Calu3 (cell line): ENCODE results near the gene CDYL2. TPM values are rescaled to one million over a fixed set of nuclear protein-coding genes. Genes with fewer than 3 reads are reported as not detected.

ENCODE experiments used
- BruUV-seq: library from RNA; stranded (reverse); fragments of 400-500 nt; replicated peaks from 2 replicates; lab custom pipeline; 2021; lab: Mats Ljungman, UMichigan
- CTCF ChIA-PET: fragments of 300-600 bp; sonication (Branson Sonifier 250); formaldehyde crosslinking; loops from one replicate; lab custom pipeline; 2022; ENCODE audit warnings: antibody characterized with exemption; lab: Charles Lee
- DNase-seq: peaks from one replicate; pipeline ENCODE4 v3.0.0; 2022
- H3K27ac Mint-ChIP-seq: one replicate; pipeline ENCODE4 v1.8.0; 2022; ENCODE audit warnings: mixed read lengths; ENCODE audit not compliant: unreplicated experiment
- H3K27me3 Mint-ChIP-seq: one replicate; pipeline ENCODE4 v1.8.0; 2022; ENCODE audit warnings: mixed read lengths; ENCODE audit not compliant: unreplicated experiment
- H3K36me3 Mint-ChIP-seq: one replicate; pipeline ENCODE4 v1.8.0; 2022; ENCODE audit warnings: mild to moderate bottlenecking, moderate library complexity, mixed read lengths; ENCODE audit not compliant: insufficient read depth, unreplicated experiment
- H3K4me1 Mint-ChIP-seq: one replicate; pipeline ENCODE4 v1.8.0; 2022; ENCODE audit warnings: mild to moderate bottlenecking, low read depth, mixed read lengths; ENCODE audit not compliant: unreplicated experiment
- H3K4me3 Mint-ChIP-seq: one replicate; pipeline ENCODE4 v1.8.0; 2022; ENCODE audit warnings: mild to moderate bottlenecking, low read depth, moderate library complexity, mixed read lengths; ENCODE audit not compliant: unreplicated experiment
- H3K9me3 Mint-ChIP-seq: one replicate; pipeline ENCODE4 v1.8.0; 2022; ENCODE audit warnings: low read depth, mixed read lengths; ENCODE audit not compliant: unreplicated experiment
- CTCF ChIP-seq: fragments of 200-600 bp; IDR thresholded peaks from one replicate; pipeline ENCODE4 v1.8.0; 2022; ENCODE audit warnings: antibody characterized with exemption; ENCODE audit not compliant: unreplicated experiment
- intact Hi-C: fragments of 100-400 bp; cut with micrococcal nuclease; formaldehyde crosslinking; loops from one replicate; pipeline ENCODE4 v1.10.0; 2022; ENCODE audit not compliant: unreplicated experiment
- total RNA-seq: library from RNA; stranded (reverse); gene quantifications from 2 replicates; pipeline ENCODE4 v1.2.3, GENCODE V29; 2022

CDYL2 gene
- total RNA-seq, 1 experiment from 2014 or later: 1.0 TPM

- no peak for TF ChIP-seq CTCF
- intact Hi-C loops: no loop called here
- H3K4me3 Mint-ChIP-seq: no peak overlapping the region
- no peak for DNase-seq
- CTCF ChIA-PET: no interaction called here
- H3K4me1 Mint-ChIP-seq: no peaks in the 10 kb centered on the region
- H3K9me3 Mint-ChIP-seq: peaks cover 11% of the 10 kb centered on the region
- peaks cover 24% of the 10 kb centered on the region for H3K27me3 Mint-ChIP-seq
- H3K27ac Mint-ChIP-seq: no peak overlapping the region
- H3K36me3 Mint-ChIP-seq: no peaks in the 10 kb centered on the region
- BruUV-seq: no TSS peak
Observed at GRCh38 chr16:80585764-80586163, 218.6 kb downstream of the CDYL2 start.

- H3K9me3 Mint-ChIP-seq: peaks cover 14% of the 10 kb centered on the region
- H3K4me1 Mint-ChIP-seq: no peaks in the 10 kb centered on the region
- CTCF ChIA-PET: no interaction called here
- no peaks in the 10 kb centered on the region for H3K36me3 Mint-ChIP-seq
- H3K4me3 Mint-ChIP-seq: no peak overlapping the region
- intact Hi-C loops: no loop called here
- no peak overlapping the region for H3K27ac Mint-ChIP-seq
- no TSS peak for BruUV-seq
- H3K27me3 Mint-ChIP-seq: peaks cover 28% of the 10 kb centered on the region
- no peak for TF ChIP-seq CTCF
- no peak for DNase-seq
Observed at GRCh38 chr16:80583466-80583865, 220.9 kb downstream of the CDYL2 start.

- no peak for TF ChIP-seq CTCF
- Mint-ChIP-seq H3K4me3 (no peak overlapping the region), H3K9me3 (peaks cover 14% of the 10 kb centered on the region), H3K27me3 (peaks cover 28% of the 10 kb centered on the region), H3K4me1 (no peaks in the 10 kb centered on the region), H3K36me3 (no peaks in the 10 kb centered on the region), H3K27ac (no peak overlapping the region)
- CTCF ChIA-PET: no interaction called here
- intact Hi-C loops: no loop called here
- no TSS peak for BruUV-seq
- no peak for DNase-seq
Observed at GRCh38 chr16:80580109-80580832, 224.1 kb downstream of the CDYL2 start.

- no peak overlapping the region for H3K4me3 Mint-ChIP-seq
- BruUV-seq: no TSS peak
- no peaks in the 10 kb centered on the region for H3K4me1 Mint-ChIP-seq
- CTCF ChIA-PET: no interaction called here
- H3K27me3 Mint-ChIP-seq: peaks cover 13% of the 10 kb centered on the region
- DNase-seq: no peak
- TF ChIP-seq CTCF: no peak
- peaks cover 8% of the 10 kb centered on the region for H3K9me3 Mint-ChIP-seq
- H3K27ac Mint-ChIP-seq: no peak overlapping the region
- intact Hi-C loops: no loop called here
- H3K36me3 Mint-ChIP-seq: no peaks in the 10 kb centered on the region
Observed at GRCh38 chr16:80577485-80578280, 226.7 kb downstream of the CDYL2 start.
